IPS-18c (cell line): ENCODE results near the gene AP4B1.
A peak's percentile ranks its signal among the peaks of the same experiment; 100 is the strongest.

ENCODE experiments used
- H3K4me3 ChIP-seq: 2 replicates; pipeline ENCODE4 v1.7.0; 2013; ENCODE audit warnings: low read depth, mild to moderate bottlenecking, low read length, moderate library complexity; ENCODE audit not compliant: insufficient read depth
- H3K9me3 ChIP-seq: one replicate; pipeline ENCODE4 v1.6.1; 2013; ENCODE audit warnings: mild to moderate bottlenecking, low read length, moderate library complexity; ENCODE audit not compliant: control insufficient read depth, insufficient read depth

AP4B1 gene

DNA sequence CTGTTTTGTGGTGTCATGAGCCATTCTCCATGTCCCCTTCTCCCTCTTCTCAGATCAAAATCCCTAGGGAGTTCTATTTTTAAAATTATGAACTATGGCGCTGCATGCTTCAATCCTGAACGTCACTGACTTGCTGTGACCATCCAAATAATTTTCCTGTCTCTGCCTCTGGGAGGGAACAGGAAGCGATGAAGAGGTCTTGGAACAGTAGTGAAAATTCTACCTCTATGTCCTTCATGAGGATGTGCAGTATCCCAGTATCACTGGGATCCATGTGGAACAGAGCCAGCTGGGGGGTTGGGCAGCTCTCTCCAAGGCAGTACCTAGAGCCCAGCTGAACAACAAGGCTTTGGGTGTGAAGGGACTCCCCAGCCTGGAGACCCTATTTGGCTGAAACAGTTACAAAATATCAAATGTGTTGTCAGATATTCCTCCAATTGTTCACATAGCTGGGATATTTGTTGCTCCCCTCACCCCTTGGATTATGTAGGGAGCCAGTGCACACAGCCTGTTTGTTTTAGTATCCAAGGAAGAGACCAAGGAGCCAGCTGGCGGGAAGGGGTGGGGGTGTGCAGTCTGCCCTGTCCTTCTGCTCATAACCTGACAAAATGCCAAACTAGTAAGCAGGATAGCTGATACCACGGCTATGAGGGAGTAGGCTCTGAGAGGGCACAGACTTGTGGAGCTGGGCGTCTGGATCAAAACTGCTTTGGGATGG, 8.2 kb upstream of the AP4B1 start:
- Histone ChIP-seq H3K4me3 (no peak overlapping the region), H3K9me3 (no peaks in the 10 kb centered on the region)

DNA sequence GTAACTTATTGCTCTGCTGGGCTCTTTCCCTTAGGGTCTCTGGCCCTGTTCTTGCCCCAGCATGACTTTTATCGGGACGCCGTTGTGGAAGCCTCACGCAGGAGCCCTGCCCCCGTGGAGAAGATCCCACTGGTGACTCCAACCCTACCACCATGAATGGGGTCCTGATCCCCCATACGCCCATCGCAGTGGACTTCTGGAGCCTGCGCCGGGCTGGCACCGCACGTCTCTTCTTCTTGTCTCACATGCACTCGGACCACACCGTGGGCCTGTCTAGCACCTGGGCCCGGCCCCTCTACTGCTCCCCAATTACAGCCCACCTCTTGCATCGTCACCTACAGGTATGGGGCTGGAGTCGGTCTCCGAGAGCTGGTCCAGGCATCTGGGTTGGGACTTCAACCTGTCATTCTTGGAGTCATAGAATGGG, 849 bp upstream of the AP4B1 start:
- H3K4me3 ChIP-seq: peak overlapping the region; percentile 100
- H3K9me3 ChIP-seq: no peaks in the 10 kb centered on the region

DNA sequence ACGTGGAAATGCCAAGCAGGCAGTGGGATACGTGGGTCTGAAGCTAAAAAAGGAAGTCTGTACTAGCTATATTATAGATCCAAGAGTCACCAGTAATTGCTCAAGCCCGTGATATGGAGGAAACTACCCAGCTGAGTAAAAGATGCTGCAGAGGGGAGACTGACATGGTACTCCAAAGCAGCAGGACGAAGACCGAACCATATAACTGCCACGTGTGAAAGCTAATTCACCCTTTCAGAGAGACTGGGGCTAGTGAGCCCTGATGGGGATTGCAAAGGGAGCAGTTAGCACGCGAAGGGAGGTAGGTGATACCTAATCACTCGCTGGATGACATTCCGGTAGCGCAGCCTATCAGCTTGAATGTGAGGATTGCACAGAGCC, 316 bp downstream of the AP4B1 start:
- no peaks in the 10 kb centered on the region for H3K9me3 ChIP-seq
- H3K4me3 ChIP-seq: peak overlapping the region; percentile 100

DNA sequence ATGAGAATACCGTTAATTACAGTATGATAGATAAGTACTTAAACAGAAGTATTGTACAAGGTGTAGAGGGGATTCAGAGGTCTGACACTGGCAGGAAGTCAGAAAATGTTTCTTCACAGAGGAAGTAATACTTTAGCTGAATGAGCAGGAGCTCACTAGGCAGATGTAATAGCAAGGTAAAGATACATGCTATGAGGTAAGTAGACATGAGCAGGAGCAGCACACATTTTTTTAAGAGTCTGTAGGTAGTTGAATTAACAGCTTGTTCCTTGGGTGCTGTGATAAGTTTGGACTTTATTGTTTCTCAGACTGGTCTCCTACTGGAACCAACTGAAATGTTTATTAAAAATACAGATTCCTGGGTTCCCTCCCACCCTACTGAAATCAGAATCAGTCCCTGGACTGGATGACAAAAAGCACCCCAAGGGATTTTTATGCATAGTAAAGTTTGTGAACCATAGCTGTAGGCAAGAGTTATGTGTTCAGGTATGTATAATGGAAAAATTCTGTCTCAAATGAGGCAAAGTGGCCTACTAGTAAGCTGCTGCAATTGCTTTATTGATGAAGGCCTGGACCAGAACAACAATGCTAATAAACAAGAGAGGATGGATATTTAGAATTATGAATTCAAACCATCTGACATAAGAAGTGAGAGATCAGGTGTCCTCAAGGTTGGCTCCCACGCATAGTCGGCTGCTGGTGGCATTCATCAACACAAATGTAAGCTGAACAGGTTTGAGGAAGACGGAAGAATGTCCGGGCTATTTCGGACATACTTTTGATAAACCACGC, 902 bp downstream of the AP4B1 start:
- Histone ChIP-seq H3K4me3 (peak overlapping the region; percentile 100), H3K9me3 (no peaks in the 10 kb centered on the region)

DNA sequence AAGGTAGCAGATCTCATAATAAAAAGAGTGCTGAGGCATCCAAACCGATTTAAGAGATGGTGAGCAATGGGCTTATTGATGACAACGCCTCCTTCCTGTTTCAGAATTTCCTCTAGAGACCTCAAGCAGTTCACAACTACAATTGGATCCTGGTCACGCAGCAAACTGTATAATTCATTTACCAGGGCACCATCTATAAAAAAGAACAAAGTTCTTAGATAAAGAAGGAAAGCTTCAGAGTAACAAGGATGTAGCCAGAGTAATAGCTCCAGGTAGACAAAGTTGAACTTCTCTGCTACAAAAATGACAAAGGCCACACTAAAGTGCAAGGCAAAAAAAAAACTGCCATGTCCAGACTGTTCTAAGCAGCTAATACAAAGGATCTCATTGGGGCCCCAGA, 3.4 kb downstream of the AP4B1 start:
- no peaks in the 10 kb centered on the region for H3K9me3 ChIP-seq
- H3K4me3 ChIP-seq: no peak overlapping the region

DNA sequence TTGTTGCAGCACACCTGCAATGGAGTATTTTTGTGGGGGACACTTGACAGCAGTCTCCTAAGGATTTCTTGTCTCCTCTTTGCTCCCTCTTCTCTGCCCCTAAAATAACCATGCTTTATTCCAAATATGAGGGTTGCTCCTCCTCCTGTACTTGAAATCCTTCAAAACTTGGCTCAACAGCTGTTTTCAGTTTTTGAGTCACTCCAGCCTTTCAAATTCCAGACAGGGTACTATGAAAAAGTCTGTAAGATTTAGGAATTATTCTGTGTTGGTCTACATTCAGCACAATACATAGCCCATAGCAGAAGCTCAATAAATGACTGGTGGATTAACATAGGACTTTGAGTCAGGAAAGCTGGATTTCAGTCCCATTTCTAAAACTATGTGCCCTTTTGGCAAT, 5.5 kb downstream of the AP4B1 start:
- Histone ChIP-seq H3K9me3 (no peaks in the 10 kb centered on the region), H3K4me3 (no peak overlapping the region)

DNA sequence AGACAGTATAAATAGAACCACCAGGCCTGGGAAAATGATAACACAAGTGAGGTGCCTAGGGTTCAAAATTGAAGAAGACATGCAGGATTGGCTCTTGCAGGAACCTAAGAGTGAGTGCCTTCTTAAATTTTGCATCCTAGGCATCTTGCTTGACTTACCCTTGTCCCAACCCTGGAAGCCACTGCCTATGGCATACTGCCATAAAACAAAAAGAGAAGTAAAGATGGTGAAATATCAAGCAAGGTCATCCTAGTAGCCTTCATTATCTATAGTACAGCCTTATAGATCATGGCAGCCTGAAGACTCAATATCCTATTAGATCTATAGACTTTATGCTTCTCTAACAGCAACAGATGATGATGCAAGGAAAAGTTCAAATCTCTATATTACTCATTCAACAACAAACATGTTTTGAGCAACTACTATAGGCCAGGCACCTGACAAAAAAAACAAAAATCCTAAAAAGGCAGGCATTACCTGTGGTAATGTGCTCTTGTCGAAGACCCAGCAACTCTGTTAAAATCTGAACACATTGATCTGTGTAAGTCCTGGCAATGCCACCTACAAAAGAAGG, 6.3 kb downstream of the AP4B1 start:
- H3K4me3 ChIP-seq: no peak overlapping the region
- H3K9me3 ChIP-seq: no peaks in the 10 kb centered on the region

DNA sequence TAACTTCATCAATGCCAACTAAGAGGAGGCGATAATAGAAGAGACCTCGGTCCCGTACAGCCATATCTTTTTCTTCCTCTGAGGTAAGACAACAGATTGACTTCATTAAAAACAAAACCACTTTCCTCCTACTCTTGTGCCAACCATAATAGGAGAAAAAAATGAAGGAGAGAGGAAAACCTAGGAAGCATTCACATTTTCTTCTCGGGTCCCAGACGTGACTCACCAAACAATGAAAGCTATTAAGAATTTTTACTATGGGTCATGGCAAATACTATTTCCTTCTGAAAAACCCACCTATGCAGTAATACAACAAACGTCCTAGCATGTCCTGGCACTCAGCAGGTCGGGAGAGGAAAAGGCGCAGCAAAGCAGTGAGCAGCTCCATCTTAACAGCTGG, 8.6 kb downstream of the AP4B1 start:
- no peak overlapping the region for H3K4me3 ChIP-seq
- H3K9me3 ChIP-seq: no peaks in the 10 kb centered on the region

DNA sequence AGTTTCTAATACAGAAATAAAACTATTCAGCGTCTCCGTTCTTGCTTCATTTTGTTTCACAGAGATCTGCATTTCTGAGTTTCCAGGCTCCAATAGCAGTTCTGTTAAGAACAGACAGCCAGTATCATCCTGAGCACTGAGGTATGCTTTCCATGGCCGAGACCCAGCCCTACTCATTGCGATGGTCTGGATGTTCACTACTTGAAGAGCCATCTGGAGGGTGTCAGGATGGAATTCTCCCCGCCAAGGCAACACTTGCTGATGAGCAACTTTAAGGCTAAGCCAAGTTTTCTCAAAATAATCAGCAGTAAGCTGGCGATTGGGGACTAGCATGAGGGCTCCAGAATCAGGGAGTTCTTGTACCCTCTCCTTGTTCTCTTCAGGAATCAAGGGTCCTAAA, 9.5 kb downstream of the AP4B1 start:
- Histone ChIP-seq H3K9me3 (no peaks in the 10 kb centered on the region), H3K4me3 (no peak overlapping the region)

DNA sequence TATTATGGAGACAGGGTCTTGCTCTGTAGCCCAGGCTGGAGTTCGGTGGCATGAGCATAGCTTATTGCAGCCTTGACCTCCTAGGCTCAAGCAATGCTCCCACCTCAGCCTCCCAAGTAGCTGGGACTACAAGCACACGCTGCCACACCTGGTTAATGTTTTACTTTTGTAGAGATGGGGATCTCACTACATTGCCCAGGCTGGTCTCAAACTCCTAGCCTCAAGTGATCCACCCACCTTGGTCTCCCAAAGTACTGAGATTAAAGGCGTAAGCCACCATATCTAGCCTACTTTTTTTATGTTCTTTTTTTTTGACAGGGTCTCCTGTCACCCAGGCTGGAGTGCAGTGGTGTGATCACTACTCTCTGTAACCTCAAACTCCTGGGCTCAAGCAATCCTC, 11.3 kb downstream of the AP4B1 start:
- Histone ChIP-seq H3K4me3 (no peak overlapping the region), H3K9me3 (no peaks in the 10 kb centered on the region)

DNA sequence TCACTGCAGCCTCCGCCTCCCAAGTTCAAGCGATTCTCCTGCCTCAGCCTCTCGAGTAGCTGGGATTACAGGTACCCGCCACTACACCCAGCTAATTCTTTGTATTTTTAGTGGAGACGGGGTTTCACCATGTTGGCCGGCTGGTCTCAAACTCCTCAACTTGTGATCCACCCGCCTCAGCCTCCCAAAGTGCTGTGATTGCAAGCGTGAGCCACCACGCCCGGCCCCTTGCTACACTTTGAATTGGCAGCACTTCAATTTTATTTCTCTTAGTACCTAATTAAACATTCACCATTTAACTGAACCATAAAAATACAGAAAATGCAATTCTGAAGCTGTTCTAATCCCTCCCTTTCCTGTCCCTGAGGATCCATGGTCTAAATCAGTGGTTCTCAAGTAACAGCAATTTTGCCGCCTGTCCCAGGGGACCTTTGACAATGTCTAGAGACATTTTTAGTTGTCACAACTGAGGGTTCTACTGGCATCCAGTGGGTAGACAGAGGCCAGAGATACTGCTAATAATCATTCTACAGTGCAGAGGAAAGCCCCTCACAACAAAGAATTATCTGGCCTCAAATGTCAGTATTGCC, 12.9 kb downstream of the AP4B1 start:
- Histone ChIP-seq H3K9me3 (no peaks in the 10 kb centered on the region), H3K4me3 (no peak overlapping the region)

DNA sequence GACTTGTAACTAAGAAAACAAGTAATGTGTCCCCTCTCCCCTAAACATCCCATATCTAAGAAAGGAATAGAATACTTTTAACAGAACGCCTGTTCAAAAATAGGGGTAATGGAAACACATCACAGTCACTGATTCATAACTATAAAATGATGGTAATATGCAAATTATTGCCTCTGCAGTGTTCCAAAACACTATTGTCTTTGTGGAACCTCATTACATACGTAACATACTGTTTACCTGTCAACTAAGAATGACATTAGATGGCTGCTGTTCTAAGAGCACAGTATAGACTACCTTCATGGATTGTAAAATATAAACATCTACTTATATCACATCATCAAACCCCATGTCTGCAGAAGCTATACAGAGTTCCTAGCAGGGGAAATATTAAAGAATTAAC, 13.8 kb downstream of the AP4B1 start:
- no peaks in the 10 kb centered on the region for H3K9me3 ChIP-seq
- no peak overlapping the region for H3K4me3 ChIP-seq

DNA sequence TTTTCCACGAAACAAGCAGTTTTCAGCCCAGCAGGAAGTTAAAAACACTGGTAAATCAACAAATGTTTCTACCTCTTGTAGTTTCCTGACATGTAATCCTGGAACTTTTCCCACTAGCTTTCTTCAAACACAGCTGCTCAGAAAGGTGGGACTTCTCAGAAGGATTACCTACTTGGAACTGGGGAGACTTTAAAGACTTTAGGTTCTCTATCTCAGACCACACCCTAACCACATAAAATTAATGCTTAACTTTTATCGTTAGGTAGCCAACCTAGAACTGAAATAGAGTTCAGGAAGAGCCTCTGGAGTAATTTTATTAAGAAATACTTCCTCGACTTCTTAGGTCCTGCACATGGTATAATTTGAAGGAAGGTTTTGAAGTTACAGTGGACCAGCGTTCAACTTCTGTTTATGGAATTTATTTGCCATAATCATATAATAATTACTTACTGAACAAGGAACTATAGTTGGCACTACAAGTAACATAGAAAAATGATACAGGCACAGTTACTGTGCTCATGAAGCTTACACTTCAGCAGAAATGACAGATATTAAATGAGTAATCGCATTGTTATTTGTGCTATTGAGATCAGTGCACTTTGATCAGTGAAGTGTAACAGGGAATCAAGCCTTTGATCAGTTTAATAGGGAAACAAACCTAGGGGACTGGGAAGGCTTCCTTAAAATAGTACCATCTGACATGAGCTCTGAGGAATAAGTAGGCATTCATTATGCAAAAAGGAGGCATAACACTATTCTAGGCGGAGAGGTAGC, 17.0 kb downstream of the AP4B1 start, which contains the start of gene BCL2L15:
BCL2L15 (minus strand) TSS at position 180 of the 774 bp plus-strand sequence. CDS start 206 bp downstream, outside the sequence.
- H3K9me3 ChIP-seq: no peaks in the 10 kb centered on the region
- no peak within 1 kb of the TSS for H3K4me3 ChIP-seq

DNA sequence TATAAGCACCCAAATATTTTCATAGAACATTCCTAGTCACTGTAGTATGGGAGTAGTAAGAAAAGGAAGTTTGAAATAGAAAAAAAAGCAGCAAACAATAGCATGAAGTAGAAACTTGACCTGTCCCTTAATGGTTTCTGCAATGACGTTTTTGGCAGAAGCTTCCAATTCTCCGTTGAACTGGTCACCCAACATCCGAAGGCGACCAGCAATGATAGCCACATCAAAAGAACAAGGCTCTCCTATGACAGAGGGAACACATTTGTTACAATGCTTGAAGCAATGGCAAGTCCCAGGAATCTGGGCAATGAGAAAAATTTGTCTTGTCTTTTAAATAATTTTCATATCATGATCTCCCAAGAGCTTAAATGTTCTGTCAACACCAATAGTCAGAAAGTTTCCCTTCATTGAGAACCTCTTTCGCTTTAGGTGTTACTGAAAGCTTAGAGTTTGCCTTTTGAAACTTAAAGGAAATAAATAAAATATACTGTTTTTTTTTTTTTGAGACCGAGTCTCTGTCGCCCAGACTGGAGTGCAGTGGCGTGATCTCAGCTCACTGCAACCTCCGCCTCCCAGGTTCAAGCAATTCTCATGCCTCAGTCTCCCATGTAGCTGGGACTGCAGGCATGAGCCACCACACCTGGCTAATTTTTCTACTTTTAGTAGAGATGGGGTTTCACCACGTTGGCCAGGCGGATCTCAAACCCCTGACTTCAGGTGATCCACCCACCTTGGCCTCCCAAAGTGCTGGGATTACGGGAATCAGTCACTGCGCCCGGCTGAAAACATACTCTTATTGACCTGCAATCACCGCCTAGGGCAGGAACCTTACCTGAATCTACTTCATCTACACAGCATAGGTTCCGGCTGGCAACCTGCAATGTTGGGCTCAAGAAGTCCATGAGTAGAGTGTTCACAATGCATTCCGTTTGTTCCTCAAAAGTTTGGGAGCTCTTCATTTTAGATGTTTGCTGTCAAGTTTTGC, 17.9 kb downstream of the AP4B1 start:
- Histone ChIP-seq H3K4me3 (no peak overlapping the region), H3K9me3 (no peaks in the 10 kb centered on the region)

DNA sequence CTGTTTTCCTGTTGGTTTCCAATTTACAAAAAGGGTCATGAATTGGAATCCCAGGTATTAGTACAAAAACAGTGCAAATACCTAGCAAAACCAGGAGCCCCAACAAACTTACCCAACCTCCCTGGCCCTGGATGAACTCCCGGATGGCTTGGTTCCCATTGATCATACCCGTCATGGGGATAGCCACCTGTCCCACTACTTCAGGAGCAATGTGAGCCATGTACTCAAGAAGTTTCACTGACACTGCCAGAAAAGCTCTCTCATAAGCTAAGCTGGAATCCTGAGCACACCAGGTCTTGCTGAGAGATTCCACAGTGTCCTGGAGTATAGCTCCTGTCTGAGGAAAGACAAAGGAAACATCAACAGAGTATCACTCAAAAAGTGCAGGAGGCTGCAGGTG, 22.9 kb downstream of the AP4B1 start:
- Histone ChIP-seq H3K9me3 (no peaks in the 10 kb centered on the region), H3K4me3 (no peak overlapping the region)

DNA sequence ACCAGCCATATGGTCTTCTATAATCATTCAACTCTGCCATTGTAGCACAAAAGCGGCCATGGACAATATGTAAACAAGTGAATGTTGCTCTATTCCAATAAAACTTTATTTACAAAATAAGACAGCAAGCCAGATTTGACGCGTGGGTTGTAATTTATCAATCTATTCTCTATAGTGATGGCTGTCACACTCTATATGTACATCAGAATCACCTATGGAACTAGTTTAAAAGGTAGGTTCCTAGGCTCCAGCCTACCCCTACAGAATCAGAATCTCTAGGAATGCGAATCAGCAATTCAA, 24.9 kb downstream of the AP4B1 start:
- Histone ChIP-seq H3K4me3 (no peak overlapping the region), H3K9me3 (no peaks in the 10 kb centered on the region)
